IMR-90 (cell line): ENCODE results near the gene KIAA0232. TPM values are rescaled to one million over a fixed set of nuclear protein-coding genes. Genes with fewer than 3 reads are reported as not detected.

Source experiments
- ATAC-seq: fragments of 200-7000 bp; cut with Tn5 transposase; 2 replicates; pipeline ENCODE4 v1.9.1; 2020; ENCODE audit warnings: low read depth, mild to moderate bottlenecking, moderate library complexity
- BruUV-seq: library from RNA; stranded (reverse); fragments of 400-500 nt; replicated peaks from 2 replicates; lab custom pipeline; 2021; lab: Mats Ljungman, UMichigan
- CTCF ChIA-PET: fragments of 300-600 bp; formaldehyde crosslinking; extraction: SDS; loops from one replicate; lab custom pipeline; 2021; ENCODE audit warnings: antibody characterized with exemption; lab: Yijun Ruan, JAX
- POLR2A ChIA-PET: fragments of 300-600 bp; sonication (Branson Sonifier 250); formaldehyde crosslinking; loops from one replicate; lab custom pipeline; 2022; ENCODE audit warnings: antibody characterized with exemption; ENCODE audit not compliant: unreplicated experiment; lab: Charles Lee
- DNase-seq: peaks from one replicate; pipeline ENCODE4 v3.0.0; 2013
- H2AFZ ChIP-seq: replicated peaks from 2 replicates; pipeline ENCODE3; 2013; ENCODE audit warnings: low read length, mild to moderate bottlenecking; ENCODE audit not compliant: poor library complexity
- H2AK5ac ChIP-seq: 2 replicates; pipeline ENCODE4 v1.6.1; 2013; ENCODE audit warnings: low read depth, low read length, inconsistent platforms
- H2AK9ac ChIP-seq: replicated peaks from 2 replicates; pipeline ENCODE3; 2013; ENCODE audit warnings: mild to moderate bottlenecking, low read depth, low read length, moderate library complexity; ENCODE audit not compliant: poor library complexity
- H2BK120ac ChIP-seq: 2 replicates; pipeline ENCODE4 v1.6.1; 2013; ENCODE audit warnings: low read depth, low read length, inconsistent platforms
- H2BK15ac ChIP-seq: 3 replicates; pipeline ENCODE4 v1.6.1; 2013; ENCODE audit warnings: low read depth, low read length, inconsistent platforms
- H2BK20ac ChIP-seq: 2 replicates; pipeline ENCODE4 v1.6.1; 2013; ENCODE audit warnings: low read depth, mild to moderate bottlenecking, inconsistent platforms, low read length, moderate library complexity
- H2BK5ac ChIP-seq: 2 replicates; pipeline ENCODE4 v1.6.1; 2013; ENCODE audit warnings: mild to moderate bottlenecking, low read depth, low read length, inconsistent platforms; ENCODE audit not compliant: poor library complexity, severe bottlenecking
- H3K14ac ChIP-seq: replicated peaks from 2 replicates; pipeline ENCODE4 v1.6.1; 2013; ENCODE audit warnings: low read depth, low read length, inconsistent platforms
- H3K18ac ChIP-seq: 2 replicates; pipeline ENCODE4 v1.6.1; 2013; ENCODE audit warnings: low read depth, low read length, control low read depth
- H3K23ac ChIP-seq: 2 replicates; pipeline ENCODE4 v1.6.1; 2013; ENCODE audit warnings: low read depth, low read length, inconsistent platforms
- H3K27ac ChIP-seq: 2 replicates; pipeline ENCODE4 v1.5.1; 2013; ENCODE audit warnings: mild to moderate bottlenecking, control low read depth, low read length; ENCODE audit not compliant: insufficient read depth
- H3K27me3 ChIP-seq: 2 replicates; pipeline ENCODE4 v1.6.1; 2013; ENCODE audit warnings: low read length; ENCODE audit not compliant: control insufficient read depth, insufficient read depth
- H3K36me3 ChIP-seq: 2 replicates; pipeline ENCODE4 v1.6.1; 2013; ENCODE audit warnings: low read length, mixed read lengths; ENCODE audit not compliant: control insufficient read depth, insufficient read depth
- H3K4ac ChIP-seq: 2 replicates; pipeline ENCODE4 v1.6.1; 2013; ENCODE audit warnings: low read depth, low read length, inconsistent platforms
- H3K4me1 ChIP-seq: 2 replicates; pipeline ENCODE4 v1.6.1; 2013; ENCODE audit warnings: low read length, mixed read lengths; ENCODE audit not compliant: control insufficient read depth, insufficient read depth
- H3K4me2 ChIP-seq: 2 replicates; pipeline ENCODE4 v1.6.1; 2013; ENCODE audit warnings: low read depth, mild to moderate bottlenecking, control low read depth, low read length, moderate library complexity
- H3K4me3 ChIP-seq: 2 replicates; pipeline ENCODE4 v1.5.1; 2013; ENCODE audit warnings: low read depth, mild to moderate bottlenecking, control low read depth, low read length, moderate library complexity; ENCODE audit not compliant: insufficient read depth
- H3K56ac ChIP-seq: 2 replicates; pipeline ENCODE4 v1.6.1; 2013; ENCODE audit warnings: low read length, inconsistent platforms; ENCODE audit not compliant: insufficient read depth; ENCODE audit errors: extremely low read depth
- H3K79me1 ChIP-seq, 2 experiments: 2 replicates each; pipeline ENCODE4 v1.6.1; 2013; ENCODE audit warnings: low read length in 2 of 2, inconsistent platforms in 1 of 2, low read depth in 1 of 2
- H3K9ac ChIP-seq: 2 replicates; pipeline ENCODE4 v1.6.1; 2013; ENCODE audit warnings: low read depth, low read length, control low read depth
- H3K9me1 ChIP-seq: 2 replicates; pipeline ENCODE4 v1.6.1; 2013; ENCODE audit warnings: low read length, inconsistent platforms; ENCODE audit not compliant: insufficient read depth
- H3K9me3 ChIP-seq: 2 replicates; pipeline ENCODE4 v1.6.1; 2013; ENCODE audit warnings: low read length; ENCODE audit not compliant: control insufficient read depth, insufficient read depth
- H4K20me1 ChIP-seq: 2 replicates; pipeline ENCODE4 v1.6.1; 2013; ENCODE audit warnings: low read length, inconsistent platforms; ENCODE audit not compliant: insufficient read depth
- H4K5ac ChIP-seq: 2 replicates; pipeline ENCODE4 v1.6.1; 2013; ENCODE audit warnings: mild to moderate bottlenecking, low read depth, low read length, control low read depth
- H4K8ac ChIP-seq, 2 experiments: 2 replicates each; pipeline ENCODE4 v1.6.1; 2013; ENCODE audit warnings: low read depth in 2 of 2, low read length in 2 of 2, control low read depth in 1 of 2, inconsistent platforms in 1 of 2
- H4K91ac ChIP-seq: 2 replicates; pipeline ENCODE4 v1.6.1; 2013; ENCODE audit warnings: low read depth, low read length, inconsistent platforms; ENCODE audit not compliant: insufficient read depth
- CEBPB ChIP-seq: IDR thresholded peaks from 2 replicates; pipeline ENCODE4 v1.6.1; 2012; ENCODE audit warnings: low read depth, low read length, improper control_type of control experiment
- ELK1 ChIP-seq: fragments of 150-350 bp; IDR thresholded peaks from 2 replicates; pipeline ENCODE4 v1.6.1; 2016; ENCODE audit warnings: low read depth, mild to moderate bottlenecking, low read length, moderate library complexity, borderline replicate concordance
- MAFK ChIP-seq: IDR thresholded peaks from 2 replicates; pipeline ENCODE4 v1.6.1; 2012; ENCODE audit warnings: low read depth, low read length, improper control_type of control experiment
- NFE2L2 ChIP-seq: fragments of 150-350 bp; IDR thresholded peaks from 2 replicates; pipeline ENCODE4 v1.6.1; 2016; ENCODE audit warnings: low read depth, mild to moderate bottlenecking, low read length
- POLR2A ChIP-seq: IDR thresholded peaks from 2 replicates; pipeline ENCODE4 v1.6.1; 2012; ENCODE audit warnings: mild to moderate bottlenecking, low read depth, low read length
- RAD21 ChIP-seq: IDR thresholded peaks from 2 replicates; pipeline ENCODE4 v1.6.1; 2012; ENCODE audit warnings: low read length, improper control_type of control experiment
- RCOR1 ChIP-seq: IDR thresholded peaks from 2 replicates; pipeline ENCODE4 v1.6.1; 2012; ENCODE audit warnings: mild to moderate bottlenecking, low read length, improper control_type of control experiment; ENCODE audit not compliant: insufficient replicate concordance
- SMC3 ChIP-seq: fragments of 150-350 bp; IDR thresholded peaks from 2 replicates; pipeline ENCODE4 v1.6.1; 2016; ENCODE audit warnings: low read depth, mild to moderate bottlenecking, antibody characterized with exemption, low read length, moderate library complexity
- USF2 ChIP-seq: fragments of 150-350 bp; IDR thresholded peaks from 2 replicates; pipeline ENCODE4 v1.6.1; 2017; ENCODE audit warnings: mild to moderate bottlenecking, antibody characterized with exemption, low read length, low read depth
- WGBS, 2 experiments: methylation state at CpG; one replicate each; pipeline versions ENCODE4 v1.1.5 to v1.1.7; 2013; ENCODE audit warnings: missing lambda C conversion rate in 2 of 2; ENCODE audit not compliant: insufficient read length in 1 of 2; ENCODE audit errors: extremely low coverage in 2 of 2; 5-methylcytosine and 5-hydroxymethylcytosine counted together
- dilution Hi-C: fragments of 300-500 bp; cut with HindIII; formaldehyde crosslinking; loops from one replicate; pipeline ENCODE4 v1.14.3; 2018; ENCODE audit warnings: low sequenced_read_pairs; ENCODE audit not compliant: unreplicated experiment
- in situ Hi-C: fragments of 300-500 bp; cut with MboI; formaldehyde crosslinking; loops from 3 replicates; pipeline ENCODE4 v1.14.3; 2019; ENCODE audit warnings: low sequenced_read_pairs, inconsistent platforms, mixed read lengths
- intact Hi-C: fragments of 100-400 bp; cut with micrococcal nuclease; formaldehyde crosslinking; loops from 2 replicates; pipeline ENCODE4 v1.10.0; 2022
- polyA plus RNA-seq, 3 experiments: library from polyadenylated mRNA; depleted of rRNA; stranded (reverse); fragments of >200 nt; gene quantifications; 2 replicates each; pipeline ENCODE4 v1.2.3, GENCODE V29; 2012; ENCODE audit warnings: low replicate concordance in 1 of 3
- total RNA-seq: library from RNA; depleted of rRNA; stranded (reverse); fragments of >200 nt; gene quantifications from 2 replicates; pipeline ENCODE4 v1.2.3, GENCODE V29; 2012
- TF ChIP-seq, protein P1 (sequence below): conservative IDR thresholded peaks from 2 replicates; pipeline ENCODE4 v1.5.1; 2012; ENCODE audit warnings: mild to moderate bottlenecking, low read depth, low read length, improper control_type of control experiment

Gene KIAA0232
- total and polyA plus RNA-seq, 2 of the 4 experiments (the other 2 are of a cell fraction): 6.8 to 19.5 TPM

DNA sequence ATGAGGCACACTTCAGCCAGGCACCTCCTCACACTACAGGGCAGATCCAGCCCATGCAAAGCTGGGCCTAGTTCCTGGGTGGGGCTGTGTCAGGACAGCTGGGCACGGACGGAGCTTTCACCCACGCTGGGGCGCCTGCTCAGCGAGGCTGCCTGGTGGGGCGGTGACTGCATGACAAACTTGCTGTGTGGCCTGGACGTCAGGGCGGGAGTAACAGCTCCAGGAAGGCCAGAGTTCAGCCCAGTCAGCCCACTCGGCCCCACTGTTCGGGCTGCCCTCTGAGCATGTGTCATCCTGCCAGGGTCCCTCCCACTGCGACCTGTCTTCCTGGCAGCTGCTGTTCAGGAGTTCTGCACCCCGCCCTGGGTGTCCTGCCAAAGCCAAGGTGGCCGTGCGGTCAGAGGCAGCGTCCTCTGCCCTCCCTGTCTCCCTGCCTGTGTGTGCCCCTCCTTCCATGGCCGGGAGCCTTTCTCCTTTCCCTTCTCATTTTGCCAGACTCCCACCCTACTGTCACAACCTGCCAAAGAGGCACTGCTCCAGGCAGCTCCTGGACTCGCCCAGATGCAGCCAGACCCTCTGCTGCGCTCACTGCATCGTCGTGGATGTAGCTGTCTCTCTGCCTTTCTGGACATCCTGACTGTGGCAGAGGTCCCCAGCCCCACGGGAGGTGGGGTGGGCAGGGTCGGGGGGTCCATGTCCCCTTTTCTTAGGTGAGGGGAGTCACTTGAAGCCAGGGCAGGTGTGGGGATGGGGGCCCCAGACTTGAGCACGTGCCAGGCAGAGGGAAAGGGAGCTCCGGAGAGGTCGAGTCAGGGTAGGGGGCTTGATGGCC lies 33.0 kb upstream of the KIAA0232 start:
- no peaks in the 10 kb centered on the region for H3K27me3 ChIP-seq
- no peaks in the 10 kb centered on the region for H4K20me1 ChIP-seq
- ATAC-seq: peak; percentile 80
- no peaks in the 10 kb centered on the region for H3K36me3 ChIP-seq
- H2BK15ac ChIP-seq: no peak overlapping the region
- in situ Hi-C loops: no loop called here
- H2AK9ac ChIP-seq: peak overlapping the region; percentile 60
- H2BK120ac ChIP-seq: peak overlapping the region; percentile 40
- BruUV-seq: no TSS peak
- DNase-seq: peak; percentile 33
- peak overlapping the region; percentile 21 for H4K5ac ChIP-seq
- no peak for TF ChIP-seq CEBPB
- TF ChIP-seq RCOR1: no peak
- no peak for TF ChIP-seq RAD21
- TF ChIP-seq USF2: no peak
- TF ChIP-seq POLR2A: no peak
- no peak for TF ChIP-seq MAFK
- TF ChIP-seq, protein P1, sequence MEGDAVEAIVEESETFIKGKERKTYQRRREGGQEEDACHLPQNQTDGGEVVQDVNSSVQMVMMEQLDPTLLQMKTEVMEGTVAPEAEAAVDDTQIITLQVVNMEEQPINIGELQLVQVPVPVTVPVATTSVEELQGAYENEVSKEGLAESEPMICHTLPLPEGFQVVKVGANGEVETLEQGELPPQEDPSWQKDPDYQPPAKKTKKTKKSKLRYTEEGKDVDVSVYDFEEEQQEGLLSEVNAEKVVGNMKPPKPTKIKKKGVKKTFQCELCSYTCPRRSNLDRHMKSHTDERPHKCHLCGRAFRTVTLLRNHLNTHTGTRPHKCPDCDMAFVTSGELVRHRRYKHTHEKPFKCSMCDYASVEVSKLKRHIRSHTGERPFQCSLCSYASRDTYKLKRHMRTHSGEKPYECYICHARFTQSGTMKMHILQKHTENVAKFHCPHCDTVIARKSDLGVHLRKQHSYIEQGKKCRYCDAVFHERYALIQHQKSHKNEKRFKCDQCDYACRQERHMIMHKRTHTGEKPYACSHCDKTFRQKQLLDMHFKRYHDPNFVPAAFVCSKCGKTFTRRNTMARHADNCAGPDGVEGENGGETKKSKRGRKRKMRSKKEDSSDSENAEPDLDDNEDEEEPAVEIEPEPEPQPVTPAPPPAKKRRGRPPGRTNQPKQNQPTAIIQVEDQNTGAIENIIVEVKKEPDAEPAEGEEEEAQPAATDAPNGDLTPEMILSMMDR: no peak
- no peak for TF ChIP-seq ELK1
- no peak for TF ChIP-seq NFE2L2
- no peak for TF ChIP-seq SMC3
- no peaks in the 10 kb centered on the region for H3K79me1 ChIP-seq
- peak overlapping the region; percentile 65 for H3K14ac ChIP-seq
- dilution Hi-C loops: no loop called here
- POLR2A ChIA-PET: no interaction called here
- H2AFZ ChIP-seq: peak overlapping the region; percentile 90
- H3K9ac ChIP-seq: no peak overlapping the region
- H3K27ac ChIP-seq: no peak overlapping the region
- no peak overlapping the region for H3K4me3 ChIP-seq
- peak overlapping the region; percentile 68 for H2AK5ac ChIP-seq
- no peak overlapping the region for H2BK20ac ChIP-seq
- no peak overlapping the region for H2BK5ac ChIP-seq
- no peak overlapping the region; the same call in 1 of the 2 replicates for H3K4me2 ChIP-seq
- H3K9me3 ChIP-seq: no peaks in the 10 kb centered on the region
- H3K56ac ChIP-seq: no peak overlapping the region
- H3K23ac ChIP-seq: no peak overlapping the region
- H3K4ac ChIP-seq: 0 out of 2 replicates have a peak overlapping the region, but pooled peaks have one; percentile 29
- CTCF ChIA-PET: no interaction called here
- no peak overlapping the region for H3K18ac ChIP-seq
- peaks cover 8% of the 10 kb centered on the region for H3K4me1 ChIP-seq
- intact Hi-C loops: no loop called here
- no peak overlapping the region for H4K91ac ChIP-seq
- WGBS, 2 experiments: 41% methylated on average over 18 of the region's 25 CpGs; no CpG with 5 or more reads in 1 of the 2 experiments
- peak overlapping the region in 1 of 2 experiments; percentile 81; a peak in 2 of 4 replicates for H4K8ac ChIP-seq
- no peaks in the 10 kb centered on the region; the same call in 1 of the 2 replicates for H3K9me1 ChIP-seq
